RCC 7860 (cell line): Measurements from ENCODE around the gene ASB16.

Experiments used
- DNase-seq: peaks from one replicate; pipeline ENCODE4 v3.0.0-alpha.2; 2015; ENCODE audit warnings: low spot score
- FAIRE-seq: peaks from 2 replicates; lab custom pipeline; 2012; peaks lifted over from hg19 to GRCh38; lab: Jason Lieb, UNC

Gene ASB16

DNA sequence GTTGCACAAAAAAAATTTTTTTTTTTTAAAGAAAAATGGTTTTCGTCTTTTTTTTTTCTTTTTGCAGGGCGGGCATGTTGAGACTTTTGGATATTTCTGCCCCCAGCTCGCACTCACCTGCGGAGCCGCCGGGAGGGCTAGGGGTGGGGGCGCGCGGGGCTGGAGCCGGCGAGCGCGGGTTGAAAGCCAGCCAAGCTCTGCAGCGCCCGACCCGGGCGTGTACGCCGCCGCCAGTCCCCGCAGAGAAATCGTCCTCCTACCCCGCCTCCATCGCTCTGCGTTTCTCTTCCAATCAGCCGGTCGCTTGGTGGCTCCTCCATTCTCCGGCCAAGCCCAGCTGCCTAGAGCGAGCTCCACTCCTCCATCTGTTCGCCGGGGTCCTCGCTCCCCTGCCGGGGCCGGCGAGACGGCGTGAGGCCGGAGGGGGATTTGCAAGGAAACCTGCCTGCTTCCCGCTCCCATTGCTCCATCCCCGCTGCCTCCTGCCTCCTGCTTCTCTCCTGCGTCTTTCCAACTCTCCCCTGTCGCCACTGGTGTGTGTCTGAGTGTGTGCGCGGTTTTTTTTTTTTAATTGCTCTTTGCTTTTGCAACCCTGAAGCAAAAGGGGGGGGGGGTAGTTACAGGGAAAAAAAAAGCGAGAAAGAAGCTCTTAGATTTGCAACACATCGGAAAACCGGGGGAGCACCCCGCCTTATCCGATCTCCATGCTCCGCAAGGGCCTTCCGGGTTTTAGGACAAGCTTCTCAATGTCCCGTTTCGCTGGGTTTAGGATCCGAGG lies 50.8 kb downstream of the ASB16 start:
- DNase-seq (peak; percentile 46), FAIRE-seq (no peak)

DNA sequence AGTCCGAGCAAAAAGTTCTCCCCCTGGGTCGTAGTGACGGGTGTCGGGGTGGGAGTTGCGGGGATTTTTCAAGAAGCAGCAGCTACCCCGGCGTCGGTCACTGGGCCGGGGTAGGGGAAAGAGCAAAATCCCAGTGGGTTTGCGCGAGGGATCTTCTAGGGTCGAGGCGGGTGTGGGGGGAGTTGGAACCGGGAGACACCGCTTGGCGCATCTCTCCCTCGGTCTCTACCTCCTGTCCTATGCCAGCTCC lies 51.3 kb downstream of the ASB16 start:
- DNase-seq (no peak), FAIRE-seq (no peak)

DNA sequence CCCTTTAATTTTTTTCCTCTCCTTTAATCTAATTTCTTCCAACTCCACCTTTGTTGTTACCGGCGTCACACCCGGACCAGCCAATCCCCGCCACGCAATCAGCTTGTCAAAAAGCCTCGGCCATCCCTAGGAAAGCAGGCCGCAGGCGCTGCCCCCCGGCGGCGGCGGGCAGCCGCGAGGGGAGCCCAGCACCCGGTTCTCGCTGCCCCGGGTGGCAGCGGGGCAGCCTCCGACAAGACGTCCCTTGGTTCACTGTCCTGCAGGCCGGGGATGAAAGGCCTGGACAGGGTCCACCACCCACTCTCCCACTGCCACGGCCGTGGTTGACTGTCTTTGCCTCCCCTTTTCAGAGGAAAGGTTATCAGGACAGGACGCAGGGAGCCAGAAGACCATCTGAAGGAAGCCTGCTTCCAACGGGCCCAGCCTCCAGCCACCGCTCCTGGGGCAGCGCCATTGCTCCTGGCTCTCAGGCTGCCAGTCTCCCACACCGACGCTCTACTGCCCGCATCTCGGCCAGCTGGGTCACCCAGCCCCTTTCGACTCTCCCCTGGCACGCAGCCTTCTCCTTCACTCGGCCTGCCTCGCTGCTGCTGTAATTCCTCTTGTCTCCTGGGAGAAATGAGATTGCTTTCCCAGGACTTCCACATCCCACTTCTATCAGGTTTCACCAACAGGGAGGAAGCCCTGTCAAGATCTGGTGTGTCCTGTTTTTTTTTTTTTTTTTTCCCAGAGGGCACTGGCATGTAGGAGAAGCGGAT lies 51.8 kb downstream of the ASB16 start:
- peak; percentile 61 for DNase-seq
- FAIRE-seq: no peak

GRCh38 chr17:44223541-44224071 lies 53.1 kb downstream of the ASB16 start:
- peak; percentile 66 for FAIRE-seq
- DNase-seq: peak; percentile 41
